Chondrocyte (in vitro differentiated cells): Measurements from ENCODE around the gene WDR48. TPM values are rescaled to one million over a fixed set of nuclear protein-coding genes. Genes with fewer than 3 reads are reported as not detected.

Source experiments
- DNase-seq: peaks from one replicate; pipeline ENCODE4 v3.0.0; 2021; ENCODE audit warnings: mixed read lengths, low spot score
- H3K27ac Mint-ChIP-seq: one replicate; pipeline ENCODE4 v1.8.0; 2021; ENCODE audit warnings: mild to moderate bottlenecking, moderate library complexity, mixed read lengths; ENCODE audit not compliant: unreplicated experiment
- H3K27me3 Mint-ChIP-seq: 2 replicates; pipeline ENCODE4 v1.8.0; 2021; ENCODE audit warnings: low read depth, mixed read lengths
- H3K36me3 Mint-ChIP-seq: 2 replicates; pipeline ENCODE4 v1.8.0; 2021; ENCODE audit warnings: low read depth, mixed read lengths
- H3K4me1 Mint-ChIP-seq: 2 replicates; pipeline ENCODE4 v1.8.0; 2021; ENCODE audit warnings: low read depth, mild to moderate bottlenecking, mixed read lengths
- H3K4me3 Mint-ChIP-seq: one replicate; pipeline ENCODE4 v1.8.0; 2021; ENCODE audit warnings: mild to moderate bottlenecking, moderate library complexity, mixed read lengths; ENCODE audit not compliant: unreplicated experiment
- H3K9me3 Mint-ChIP-seq: 2 replicates; pipeline ENCODE4 v1.8.0; 2021; ENCODE audit warnings: low read depth, mixed read lengths
- total RNA-seq: library from RNA; stranded (reverse); gene quantifications from 3 replicates; pipeline ENCODE4 v1.2.1, GENCODE V29; 2021
- TF ChIP-seq, protein P1 (sequence below): fragments of 200-600 bp; sonication (generic); IDR thresholded peaks from 2 replicates; pipeline ENCODE4 v1.5.0; 2021; ENCODE audit warnings: antibody characterized with exemption, mild to moderate bottlenecking, moderate library complexity

WDR48 gene
- total RNA-seq, 1 donor from 2014 or later = 31.8 TPM

DNA sequence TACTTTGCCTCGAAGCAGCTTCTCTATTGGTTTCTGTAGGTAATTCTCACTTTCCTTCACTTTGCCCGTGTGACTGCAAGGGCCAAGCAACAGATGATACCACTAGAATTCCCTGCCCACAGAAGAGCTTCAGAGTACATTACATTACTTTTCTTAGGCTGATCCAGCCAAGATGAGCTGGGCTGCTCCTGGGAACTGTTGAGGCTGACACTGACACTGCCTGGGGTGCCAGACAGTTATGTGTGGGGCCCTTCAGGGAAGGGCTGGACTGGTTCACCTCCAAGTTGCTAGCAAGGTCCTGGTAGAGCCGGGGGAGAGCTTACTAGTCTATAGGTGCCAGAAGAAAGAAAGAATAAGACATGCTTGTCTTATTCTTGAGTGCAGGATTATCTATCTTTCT is 36.6 kb downstream of the WDR48 start:
- TF ChIP-seq, protein P1, sequence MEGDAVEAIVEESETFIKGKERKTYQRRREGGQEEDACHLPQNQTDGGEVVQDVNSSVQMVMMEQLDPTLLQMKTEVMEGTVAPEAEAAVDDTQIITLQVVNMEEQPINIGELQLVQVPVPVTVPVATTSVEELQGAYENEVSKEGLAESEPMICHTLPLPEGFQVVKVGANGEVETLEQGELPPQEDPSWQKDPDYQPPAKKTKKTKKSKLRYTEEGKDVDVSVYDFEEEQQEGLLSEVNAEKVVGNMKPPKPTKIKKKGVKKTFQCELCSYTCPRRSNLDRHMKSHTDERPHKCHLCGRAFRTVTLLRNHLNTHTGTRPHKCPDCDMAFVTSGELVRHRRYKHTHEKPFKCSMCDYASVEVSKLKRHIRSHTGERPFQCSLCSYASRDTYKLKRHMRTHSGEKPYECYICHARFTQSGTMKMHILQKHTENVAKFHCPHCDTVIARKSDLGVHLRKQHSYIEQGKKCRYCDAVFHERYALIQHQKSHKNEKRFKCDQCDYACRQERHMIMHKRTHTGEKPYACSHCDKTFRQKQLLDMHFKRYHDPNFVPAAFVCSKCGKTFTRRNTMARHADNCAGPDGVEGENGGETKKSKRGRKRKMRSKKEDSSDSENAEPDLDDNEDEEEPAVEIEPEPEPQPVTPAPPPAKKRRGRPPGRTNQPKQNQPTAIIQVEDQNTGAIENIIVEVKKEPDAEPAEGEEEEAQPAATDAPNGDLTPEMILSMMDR = no peak
- no peaks in the 10 kb centered on the region for H3K9me3 Mint-ChIP-seq
- no peak for DNase-seq
- H3K4me3 Mint-ChIP-seq = no peak overlapping the region
- H3K27ac Mint-ChIP-seq = peak overlapping the region; percentile 32
- no peaks in the 10 kb centered on the region for H3K27me3 Mint-ChIP-seq
- H3K36me3 Mint-ChIP-seq = peaks cover 19% of the 10 kb centered on the region
- peaks cover 10% of the 10 kb centered on the region for H3K4me1 Mint-ChIP-seq

DNA sequence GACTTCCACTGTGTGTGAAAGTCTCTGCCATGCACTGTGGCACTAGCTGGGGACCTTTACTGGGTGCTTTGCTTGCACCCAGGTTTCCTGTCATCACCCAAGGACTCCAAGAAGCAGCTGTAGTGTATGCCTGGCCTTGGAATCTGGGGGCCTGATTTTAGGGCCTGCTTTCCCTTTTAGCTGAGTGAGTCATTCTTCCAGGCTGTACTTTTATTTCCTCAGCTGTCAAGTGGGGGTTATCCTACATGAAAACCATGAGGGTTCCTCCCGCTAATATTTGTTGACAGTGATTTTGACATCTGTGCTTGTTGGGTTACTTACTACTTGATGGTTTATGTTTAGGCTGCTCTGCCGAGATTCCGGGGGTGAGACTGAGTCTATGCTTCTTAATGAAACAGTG is 37.1 kb downstream of the WDR48 start:
- peaks cover 10% of the 10 kb centered on the region for H3K4me1 Mint-ChIP-seq
- H3K27ac Mint-ChIP-seq = peak overlapping the region; percentile 33
- no peak for DNase-seq
- H3K27me3 Mint-ChIP-seq = no peaks in the 10 kb centered on the region
- H3K9me3 Mint-ChIP-seq = no peaks in the 10 kb centered on the region
- H3K36me3 Mint-ChIP-seq = peaks cover 21% of the 10 kb centered on the region
- TF ChIP-seq, protein P1 = no peak
- H3K4me3 Mint-ChIP-seq = no peak overlapping the region

DNA sequence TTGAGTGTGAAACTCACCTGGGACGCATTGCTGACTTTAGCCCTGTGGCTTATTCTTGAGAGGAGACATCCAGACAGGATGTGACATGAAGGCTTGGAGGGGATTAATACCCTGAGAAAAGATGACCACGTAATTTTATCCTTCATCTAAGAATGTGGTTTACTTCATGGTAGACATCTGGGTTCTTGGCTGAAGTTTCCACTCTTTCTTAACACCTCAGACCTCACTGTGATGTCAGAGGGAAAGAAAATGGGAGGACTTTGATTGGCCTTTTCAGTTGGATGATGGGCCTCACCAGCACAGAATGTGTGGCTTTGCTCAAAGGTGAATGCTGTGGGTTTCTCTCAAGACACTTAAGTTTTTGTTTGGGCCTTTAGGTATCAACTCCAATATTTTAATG is 39.1 kb downstream of the WDR48 start:
- Mint-ChIP-seq H3K4me1 (peaks cover 10% of the 10 kb centered on the region), H3K9me3 (no peaks in the 10 kb centered on the region), H3K27me3 (no peaks in the 10 kb centered on the region), H3K4me3 (no peak overlapping the region), H3K36me3 (peaks cover 31% of the 10 kb centered on the region), H3K27ac (no peak overlapping the region)
- DNase-seq = no peak
- TF ChIP-seq, protein P1 = no peak

DNA sequence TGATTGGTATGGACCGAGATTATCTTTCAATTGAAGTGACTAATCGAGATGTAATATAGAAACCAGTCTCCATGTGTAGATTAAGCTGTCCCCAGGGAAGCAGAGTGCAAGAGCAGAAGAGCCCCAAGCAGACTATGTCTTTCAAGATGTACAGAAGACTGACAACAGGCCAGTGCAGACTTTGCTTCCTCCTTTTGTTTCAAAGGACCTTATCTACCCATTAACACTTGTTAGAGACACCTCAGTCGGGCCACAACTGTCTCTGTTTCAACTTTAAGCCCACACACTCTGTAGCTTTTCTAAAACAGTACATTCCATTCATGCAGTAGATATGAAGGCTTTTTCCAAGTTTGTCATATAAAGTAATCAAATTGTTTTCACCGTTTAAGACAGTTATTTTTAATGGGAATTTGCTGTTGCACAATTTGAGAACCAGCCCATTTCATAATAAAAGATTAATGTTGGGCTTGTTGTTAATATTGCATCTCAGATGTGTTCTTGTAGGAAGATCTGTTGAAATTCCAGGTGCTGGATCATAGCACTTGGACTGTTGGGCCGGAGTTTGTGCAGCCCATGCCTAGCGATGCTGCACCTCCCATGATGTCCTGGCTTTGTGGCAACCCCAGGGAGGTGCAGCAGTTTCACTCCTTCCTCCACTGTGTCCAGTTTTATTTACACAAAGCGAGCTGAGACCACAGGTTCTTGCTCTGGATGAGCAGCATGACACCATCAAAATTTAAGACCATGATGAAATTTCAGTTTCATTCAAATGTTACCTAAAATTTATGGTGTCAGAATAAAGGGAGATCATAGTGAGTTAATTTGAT is 43.2 kb downstream of the WDR48 start:
- H3K27me3 Mint-ChIP-seq = no peaks in the 10 kb centered on the region
- H3K9me3 Mint-ChIP-seq = no peaks in the 10 kb centered on the region
- peaks cover 27% of the 10 kb centered on the region for H3K36me3 Mint-ChIP-seq
- H3K27ac Mint-ChIP-seq = peak overlapping the region; percentile 47
- DNase-seq = no peak
- peaks cover 10% of the 10 kb centered on the region for H3K4me1 Mint-ChIP-seq
- TF ChIP-seq, protein P1 = no peak
- H3K4me3 Mint-ChIP-seq = no peak overlapping the region

DNA sequence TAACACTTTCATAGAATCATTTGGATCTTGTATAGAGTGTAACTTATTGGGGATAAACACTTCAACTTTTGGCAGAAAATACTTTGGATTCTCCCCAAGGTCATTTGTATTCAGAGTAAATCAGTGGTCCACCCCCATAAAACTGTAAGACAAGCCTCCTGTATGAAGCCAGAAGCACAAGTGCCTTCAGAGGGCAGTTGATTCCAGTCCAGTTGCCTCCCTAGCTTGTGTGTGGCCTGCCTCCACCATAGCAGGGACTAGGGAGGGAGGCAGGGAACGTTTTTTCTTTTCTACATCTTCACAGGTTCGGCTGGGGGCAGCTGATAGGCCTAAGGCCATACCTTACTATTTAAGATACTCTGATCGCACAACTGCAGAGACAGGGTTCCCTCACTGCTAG is 44.0 kb downstream of the WDR48 start:
- no peaks in the 10 kb centered on the region for H3K27me3 Mint-ChIP-seq
- H3K27ac Mint-ChIP-seq = no peak overlapping the region
- DNase-seq = no peak
- H3K9me3 Mint-ChIP-seq = no peaks in the 10 kb centered on the region
- peaks cover 10% of the 10 kb centered on the region for H3K4me1 Mint-ChIP-seq
- TF ChIP-seq, protein P1 = no peak
- H3K4me3 Mint-ChIP-seq = no peak overlapping the region
- H3K36me3 Mint-ChIP-seq = peaks cover 26% of the 10 kb centered on the region
